GM19099 (cell line): ENCODE measurements around the gene HIVEP1.

ENCODE experiments used
- POLR2A ChIP-seq: IDR thresholded peaks from 3 replicates; pipeline ENCODE4 v1.6.1; 2011; ENCODE audit warnings: low read depth; ENCODE audit not compliant: insufficient read length; ENCODE audit errors: extremely low read depth

The HIVEP1 gene

DNA sequence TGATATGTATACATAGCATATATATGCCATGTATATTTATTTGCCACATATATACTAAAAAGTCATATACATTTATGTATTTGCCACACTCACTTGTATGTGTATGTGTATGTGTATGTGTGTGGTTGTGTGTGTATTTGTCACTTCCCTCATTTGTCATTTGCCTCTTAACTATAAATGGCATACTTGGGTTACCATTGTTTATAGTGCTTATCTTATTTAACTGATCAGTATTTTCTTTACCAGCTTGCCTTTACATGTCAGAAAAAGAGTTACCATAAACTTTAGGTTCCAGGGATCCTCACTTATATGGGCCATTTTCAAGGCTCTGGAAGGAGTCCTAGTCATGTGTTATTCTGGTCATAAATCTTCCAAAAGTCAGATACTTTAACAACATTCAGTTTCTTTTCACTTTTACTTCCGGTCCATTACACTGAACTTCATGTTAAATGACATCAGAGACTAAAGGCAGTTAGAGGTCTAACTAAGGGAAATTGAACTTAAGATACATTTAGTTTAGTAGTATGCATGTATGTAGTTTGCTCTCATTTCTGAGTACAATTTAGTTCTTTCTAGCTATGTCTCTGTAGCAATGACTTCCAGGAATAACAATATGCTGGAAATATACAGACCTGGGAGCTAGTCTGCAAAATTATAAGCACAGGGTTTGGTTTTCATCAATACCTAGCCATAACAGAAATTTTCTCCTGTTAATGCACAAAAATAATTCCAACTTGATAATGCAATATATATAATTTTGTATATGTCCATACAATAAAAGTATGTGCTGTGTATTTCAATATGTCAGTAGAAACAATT, 33.7 kb upstream of the HIVEP1 start:
- no peak for TF ChIP-seq POLR2A

DNA sequence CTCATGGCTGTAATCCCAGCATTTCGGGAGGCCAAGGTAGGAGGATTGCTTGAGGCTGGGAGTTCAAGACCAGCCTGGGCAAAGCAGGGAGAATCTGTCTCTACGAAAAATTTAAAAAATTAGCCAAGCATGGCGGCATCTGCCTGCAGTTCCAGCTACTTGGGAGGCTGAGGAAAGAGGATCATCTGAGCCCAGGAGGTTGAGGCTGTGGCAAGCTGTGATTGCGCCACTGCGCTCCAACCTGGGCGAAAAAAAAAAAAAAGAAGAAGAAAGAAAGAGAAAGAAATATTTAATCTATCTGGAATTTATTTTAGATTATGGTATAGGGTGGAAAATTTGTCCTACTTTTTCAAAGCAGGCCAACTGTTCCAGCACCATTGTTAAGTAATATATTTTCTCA, 32.2 kb upstream of the HIVEP1 start:
- no peak for TF ChIP-seq POLR2A

DNA sequence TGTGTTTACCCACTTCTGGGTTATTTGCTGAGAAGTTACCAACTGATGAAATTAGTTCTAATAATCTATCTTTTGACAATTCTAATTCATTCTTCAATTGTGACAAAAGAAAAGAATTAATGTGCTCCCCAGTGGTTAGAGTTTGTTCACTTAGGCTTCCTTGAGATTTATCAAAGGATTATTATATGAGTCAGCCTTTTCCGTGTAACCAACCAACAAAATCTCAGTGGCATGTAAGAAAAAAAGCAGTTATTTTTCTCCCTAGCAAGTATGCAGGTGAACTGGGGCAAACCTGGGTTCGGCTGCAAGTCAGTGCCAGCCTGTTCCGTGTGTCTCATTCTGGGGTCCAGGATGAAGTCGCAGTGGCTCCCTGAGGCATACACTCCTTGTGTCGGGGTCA, 28.8 kb upstream of the HIVEP1 start:
- TF ChIP-seq POLR2A, result no peak

DNA sequence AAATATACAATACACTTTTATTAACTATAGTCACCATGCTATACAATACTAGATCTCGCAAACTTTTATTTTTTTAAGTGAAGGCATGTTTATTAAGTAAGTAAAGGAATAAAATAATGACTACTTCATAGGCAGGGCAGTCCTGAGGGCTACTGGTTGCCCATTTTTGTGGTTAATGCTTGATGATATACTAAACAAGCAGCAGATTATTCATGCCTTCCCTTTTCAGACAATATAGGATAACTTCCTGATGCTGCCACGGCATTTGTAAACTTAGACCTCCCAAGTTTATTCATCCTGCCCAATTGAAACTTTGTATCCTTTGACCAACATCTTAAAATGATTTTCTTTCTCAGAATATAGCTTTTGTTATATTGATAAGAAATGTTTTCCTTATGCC, 24.7 kb upstream of the HIVEP1 start:
- TF ChIP-seq POLR2A, result no peak

DNA sequence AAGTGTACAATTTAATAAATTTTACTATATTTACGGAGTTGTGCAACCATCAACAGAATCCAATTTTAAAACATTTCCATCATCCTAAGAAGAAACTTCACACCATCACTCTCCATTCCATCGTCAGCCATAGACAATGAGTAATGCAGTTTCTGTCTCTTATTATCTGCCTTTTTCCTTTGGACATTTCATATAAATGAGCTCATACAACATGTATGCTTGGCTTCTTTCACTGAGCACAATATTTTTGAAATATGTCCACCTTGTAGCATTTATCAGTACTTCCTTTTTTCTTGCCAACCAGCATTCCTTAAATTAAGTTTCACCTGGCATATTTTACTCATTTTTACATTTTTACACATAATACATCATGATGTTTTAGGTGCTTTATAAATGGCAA, 22.7 kb upstream of the HIVEP1 start:
- TF ChIP-seq POLR2A, result no peak

DNA sequence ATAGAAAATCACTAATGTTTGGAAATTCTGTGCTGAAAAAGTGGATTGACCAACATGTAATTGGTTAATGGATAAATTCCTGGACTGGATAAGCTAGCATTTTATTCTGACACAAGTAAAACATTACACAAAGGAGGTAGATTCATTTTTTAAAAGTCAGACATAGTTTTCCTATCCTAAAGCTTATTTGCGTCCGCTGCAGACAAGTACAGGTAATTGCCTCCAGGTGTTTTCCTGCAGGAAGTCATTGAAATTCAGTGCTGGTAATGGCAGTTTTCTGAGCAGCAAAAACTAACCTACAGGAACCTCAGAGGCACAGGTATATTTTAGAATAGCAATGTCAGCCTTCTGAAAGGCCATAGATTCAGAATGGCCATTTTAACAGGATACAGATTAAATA, 20.0 kb upstream of the HIVEP1 start:
- TF ChIP-seq POLR2A, result no peak

DNA sequence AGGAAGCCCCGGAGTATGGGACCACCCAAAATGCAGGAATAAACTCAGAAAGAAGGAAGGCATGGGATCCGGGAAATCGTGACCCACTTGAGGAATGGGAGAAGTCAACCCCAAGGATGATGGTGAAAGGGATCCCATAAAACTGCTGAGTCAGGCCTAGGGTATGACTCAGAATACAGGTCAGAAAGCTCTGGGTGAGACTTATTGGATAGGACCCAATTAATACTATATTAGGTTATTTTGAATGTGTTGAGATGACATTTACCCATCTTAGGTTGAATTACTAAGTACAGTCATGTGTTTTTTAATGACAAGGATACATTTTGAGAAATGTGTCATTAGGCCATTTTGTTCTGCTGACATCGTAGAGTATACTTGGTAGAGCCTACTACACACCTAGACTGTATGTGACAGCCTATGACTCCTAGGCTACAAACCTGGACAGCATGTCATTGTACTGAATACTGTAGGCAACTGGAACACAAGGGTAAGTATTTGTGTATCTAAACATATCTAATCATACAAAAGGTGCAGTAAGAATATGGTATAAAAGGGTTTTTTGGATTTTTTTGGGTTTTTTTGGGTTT, 17.1 kb upstream of the HIVEP1 start:
- no peak for TF ChIP-seq POLR2A

DNA sequence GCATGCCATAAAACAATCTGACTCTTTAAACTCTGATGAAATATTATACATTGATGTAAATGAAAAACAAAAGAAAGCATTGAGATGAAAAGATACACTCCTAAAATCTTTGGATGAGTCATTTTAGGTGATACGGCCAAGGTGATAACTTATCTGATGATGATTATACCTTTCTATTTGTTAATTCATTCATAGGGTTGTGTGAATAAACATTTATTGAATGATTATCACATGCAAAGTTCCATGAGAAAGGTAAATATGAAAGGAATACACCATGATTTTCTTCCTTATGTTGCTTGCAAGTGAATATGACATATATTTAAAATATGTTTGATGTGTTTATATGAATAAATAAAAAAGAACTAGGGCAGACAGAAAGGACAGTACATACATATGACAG, 15.4 kb upstream of the HIVEP1 start:
- no peak for TF ChIP-seq POLR2A

DNA sequence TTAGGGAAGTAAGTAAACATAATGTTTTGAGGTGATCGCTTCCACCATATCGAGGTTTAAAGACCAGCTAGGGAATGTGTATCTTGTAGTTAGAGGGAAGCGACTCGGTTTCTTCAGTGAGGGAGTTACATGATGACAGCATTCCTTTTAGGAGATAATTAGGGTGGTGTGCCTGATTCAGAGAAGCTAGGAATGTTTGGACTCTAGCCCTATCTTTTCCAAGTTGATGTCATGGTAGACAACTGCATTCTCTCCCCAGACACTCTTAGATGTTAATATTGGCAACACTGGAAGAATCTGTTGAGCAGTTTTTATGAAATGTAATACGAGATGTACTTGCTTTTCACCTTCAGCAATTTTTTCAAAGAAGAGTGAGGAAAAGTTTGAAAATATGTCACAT, 12.9 kb upstream of the HIVEP1 start:
- TF ChIP-seq POLR2A, result no peak

DNA sequence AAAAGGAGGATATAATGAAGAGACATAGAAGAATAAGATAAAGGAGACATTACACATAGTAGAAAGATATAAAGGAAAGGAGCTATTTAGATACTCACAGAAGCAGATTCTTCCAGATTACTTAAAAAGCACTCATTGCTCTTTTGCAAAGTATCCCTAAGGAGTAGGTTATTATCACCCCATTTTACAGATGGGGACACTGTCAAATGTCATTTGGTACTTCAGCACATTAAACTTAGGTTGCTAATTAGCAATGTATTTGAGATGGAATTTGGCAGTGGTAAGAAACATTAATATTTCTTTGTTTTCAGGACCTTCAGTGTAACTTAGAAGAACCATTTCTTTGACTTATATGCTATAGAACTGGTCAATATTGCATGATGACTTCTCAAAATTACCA, 11.9 kb upstream of the HIVEP1 start:
- no peak for TF ChIP-seq POLR2A

DNA sequence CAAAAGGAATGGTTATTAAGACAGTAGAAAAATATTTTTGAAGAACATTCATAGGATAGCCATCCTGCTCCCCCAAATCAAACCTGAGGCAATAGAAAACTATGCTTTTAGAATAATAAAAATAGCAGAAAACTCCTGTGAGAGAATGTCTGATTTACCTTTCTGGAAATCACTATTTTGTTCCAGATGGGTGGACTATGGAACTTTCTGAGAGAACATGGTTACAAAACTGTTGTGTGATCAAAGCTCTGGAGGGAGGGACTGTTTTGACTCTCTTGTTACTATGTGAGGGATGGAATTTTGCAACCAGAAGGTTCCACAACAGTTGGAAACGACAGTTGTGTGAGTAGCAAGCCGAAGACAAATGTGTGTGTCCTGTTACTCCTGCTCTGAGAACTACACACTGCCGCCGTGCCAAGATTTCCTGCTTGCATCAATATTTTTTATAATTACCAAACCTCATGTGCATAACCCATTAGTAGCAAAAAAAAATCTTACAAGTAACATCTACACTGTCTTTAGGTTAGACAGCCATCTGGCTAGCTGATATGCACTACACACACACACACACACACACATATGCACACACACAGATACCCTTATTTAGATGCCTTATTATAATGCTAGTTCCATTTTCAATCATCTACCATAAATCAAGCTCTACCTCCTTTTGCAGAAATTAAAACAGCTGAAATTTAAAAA, 11.0 kb upstream of the HIVEP1 start:
- no peak for TF ChIP-seq POLR2A

DNA sequence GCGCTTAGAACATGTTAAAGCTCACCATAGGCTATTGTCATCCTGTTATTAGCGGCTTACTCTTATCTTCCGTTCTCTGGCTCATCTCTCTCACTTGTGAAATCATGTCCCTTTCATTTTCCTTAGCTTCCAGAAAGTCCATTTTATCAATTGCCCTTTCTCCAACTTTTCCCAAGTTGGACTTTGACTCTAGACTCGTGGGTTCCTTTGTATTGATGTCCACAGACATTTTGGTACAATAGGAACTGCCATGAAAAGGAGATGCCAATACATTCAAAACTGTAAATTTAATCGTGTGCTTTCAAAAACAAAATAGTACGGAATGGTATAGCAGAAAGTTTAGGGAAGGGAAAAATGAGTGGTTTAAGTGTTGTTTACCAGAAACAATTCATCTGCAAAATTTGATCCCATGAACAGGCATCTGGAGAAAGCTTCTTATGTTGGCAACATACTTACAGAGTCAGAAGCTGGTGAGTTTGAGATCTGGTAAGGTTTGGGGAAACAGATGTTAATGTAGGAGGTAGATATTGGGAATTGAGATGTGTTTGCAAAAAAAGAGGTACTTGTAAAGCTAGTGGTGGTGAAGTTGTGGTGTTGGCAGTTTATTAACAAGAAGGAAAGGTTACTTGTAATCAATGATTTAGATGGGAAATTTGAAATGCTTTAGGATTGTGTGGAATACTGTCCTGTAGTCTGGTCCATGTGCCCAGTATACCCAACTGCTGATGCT, 10.2 kb upstream of the HIVEP1 start:
- no peak for TF ChIP-seq POLR2A

DNA sequence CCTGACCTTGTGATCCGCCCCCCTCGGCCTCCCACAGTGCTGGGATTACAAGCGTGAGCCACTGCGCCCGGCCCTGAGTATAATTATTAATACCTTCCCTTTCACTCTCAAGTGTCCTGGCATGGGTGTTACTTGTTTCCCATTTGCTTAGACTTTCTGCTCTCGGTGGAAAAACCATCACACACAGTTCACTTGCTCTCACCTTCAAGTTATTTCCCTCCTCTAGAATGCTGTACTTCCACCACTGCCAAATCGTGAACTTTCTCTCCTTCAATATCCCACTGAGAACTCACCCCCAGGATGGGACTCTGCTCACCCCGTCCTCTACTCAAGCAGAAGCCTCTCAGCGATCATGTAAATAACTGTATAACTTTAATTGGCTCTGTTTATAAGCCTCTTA, 4.6 kb upstream of the HIVEP1 start:
- TF ChIP-seq POLR2A, result no peak

DNA sequence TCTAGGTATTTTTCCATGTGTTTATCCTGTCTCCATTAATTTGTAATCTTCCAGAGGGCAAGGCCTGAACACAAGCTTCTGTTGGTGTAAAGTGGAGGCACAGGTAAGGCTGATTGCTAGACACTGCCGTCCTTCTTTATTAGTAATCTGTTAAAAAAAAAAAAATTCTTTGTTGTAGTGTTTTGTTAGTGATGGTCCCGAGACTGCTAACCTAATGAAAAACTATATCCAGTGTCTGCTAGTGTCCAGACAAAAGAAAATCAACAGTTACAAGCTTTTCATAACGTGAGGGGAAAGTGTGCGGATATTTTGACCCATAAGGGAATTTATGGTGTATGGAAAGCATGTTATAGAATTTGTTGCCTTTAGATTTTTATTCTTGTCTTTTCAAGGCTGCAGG, 4.2 kb upstream of the HIVEP1 start:
- no peak for TF ChIP-seq POLR2A
